ENCODE data around the gene GTF3C1.
"Not testable (repeated sequence)": the region's sequence is repeated elsewhere in the genome, so short reads cannot be mapped to it uniquely, and the experiment has no call there.

The GTF3C1 gene

DNA sequence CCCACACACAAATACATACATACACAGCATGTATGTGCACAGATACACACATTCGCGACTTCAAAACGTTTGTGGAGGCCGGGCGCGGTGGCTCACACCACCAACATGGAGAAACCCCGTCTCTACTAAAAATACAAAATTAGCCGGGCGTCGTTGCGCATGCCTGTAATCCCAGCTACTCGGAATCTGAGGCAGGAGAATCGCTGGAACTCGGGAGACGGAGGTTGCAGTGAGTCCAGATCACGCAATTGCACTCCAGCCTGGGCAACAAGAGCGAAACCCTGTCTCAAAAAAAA, 92.2 kb downstream of the GTF3C1 start:
- peaks cover 19% of the 10 kb centered on the region for H3K36me3 ChIP-seq (ENCODE audit: control insufficient read depth, insufficient read depth, low read length)
- not testable (repeated sequence) for H3K4me1 ChIP-seq (ENCODE audit: control insufficient read depth, insufficient read depth, low read length); H3K4me3 ChIP-seq (ENCODE audit: low read depth, low read length); H3K9me3 ChIP-seq (ENCODE audit: control insufficient read depth, insufficient read depth, low read length); H3K9ac ChIP-seq (ENCODE audit: low read depth, low read length); H3K27me3 ChIP-seq (ENCODE audit: control insufficient read depth, insufficient read depth, low read length)

DNA sequence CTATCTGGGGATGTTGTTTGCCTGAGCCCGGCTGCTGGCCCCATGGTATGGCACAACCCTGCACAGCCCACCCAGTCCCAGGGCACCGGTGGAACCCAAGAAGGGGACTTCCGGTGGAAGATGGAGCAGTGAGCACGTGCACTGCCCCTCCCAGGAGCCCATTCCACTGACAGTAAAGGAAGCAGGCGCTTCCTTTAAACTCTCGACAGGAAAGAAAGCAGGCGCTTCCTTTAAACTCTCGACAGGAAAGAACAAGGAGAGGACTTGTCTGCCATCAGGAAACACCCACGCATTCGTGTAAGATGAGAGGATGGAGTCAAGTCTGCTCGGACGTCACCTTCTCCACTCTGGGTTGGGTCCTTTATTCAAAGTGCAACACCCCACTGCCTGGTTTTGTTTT, 94.0 kb downstream of the GTF3C1 start:
- H3K4me3 ChIP-seq (ENCODE audit: low read depth, low read length), result no peak overlapping the region
- peaks cover 3% of the 10 kb centered on the region for H3K36me3 ChIP-seq (ENCODE audit: control insufficient read depth, insufficient read depth, low read length)
- H3K9ac ChIP-seq (ENCODE audit: low read depth, low read length), result no peak overlapping the region
- H3K9me3 ChIP-seq (ENCODE audit: control insufficient read depth, insufficient read depth, low read length), result no peaks in the 10 kb centered on the region
- H3K27me3 ChIP-seq (ENCODE audit: control insufficient read depth, insufficient read depth, low read length), result no peaks in the 10 kb centered on the region
- no peaks in the 10 kb centered on the region for H3K4me1 ChIP-seq (ENCODE audit: control insufficient read depth, insufficient read depth, low read length)

DNA sequence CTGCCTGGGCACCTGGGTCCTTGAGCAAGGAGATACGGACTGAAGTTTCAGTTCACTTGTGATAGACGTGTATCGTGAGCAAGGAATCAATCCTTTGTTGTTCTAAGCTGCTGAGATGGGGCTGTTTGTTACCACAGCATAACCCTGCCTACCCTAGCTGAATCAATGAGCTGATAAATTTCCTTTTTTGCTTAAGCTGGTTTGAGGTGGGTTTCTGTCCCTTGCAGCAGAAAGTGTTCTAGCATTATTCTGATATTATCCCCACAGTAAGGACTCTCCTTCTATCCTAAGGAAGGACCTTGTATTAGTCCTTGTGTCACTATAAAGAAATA, 96.3 kb downstream of the GTF3C1 start:
- H3K9ac ChIP-seq (ENCODE audit: low read depth, low read length), result no peak overlapping the region
- no peak overlapping the region for H3K4me3 ChIP-seq (ENCODE audit: low read depth, low read length)
- no peaks in the 10 kb centered on the region for H3K4me1 ChIP-seq (ENCODE audit: control insufficient read depth, insufficient read depth, low read length)
- no peaks in the 10 kb centered on the region for H3K9me3 ChIP-seq (ENCODE audit: control insufficient read depth, insufficient read depth, low read length)
- H3K36me3 ChIP-seq (ENCODE audit: control insufficient read depth, insufficient read depth, low read length), result no peaks in the 10 kb centered on the region
- no peaks in the 10 kb centered on the region for H3K27me3 ChIP-seq (ENCODE audit: control insufficient read depth, insufficient read depth, low read length)

GRCh38 chr16:27452569-27453493, 96.9 kb downstream of the GTF3C1 start:
- H3K27me3 ChIP-seq (ENCODE audit: control insufficient read depth, insufficient read depth, low read length), result no peaks in the 10 kb centered on the region
- H3K4me3 ChIP-seq (ENCODE audit: low read depth, low read length), result no peak overlapping the region

DNA sequence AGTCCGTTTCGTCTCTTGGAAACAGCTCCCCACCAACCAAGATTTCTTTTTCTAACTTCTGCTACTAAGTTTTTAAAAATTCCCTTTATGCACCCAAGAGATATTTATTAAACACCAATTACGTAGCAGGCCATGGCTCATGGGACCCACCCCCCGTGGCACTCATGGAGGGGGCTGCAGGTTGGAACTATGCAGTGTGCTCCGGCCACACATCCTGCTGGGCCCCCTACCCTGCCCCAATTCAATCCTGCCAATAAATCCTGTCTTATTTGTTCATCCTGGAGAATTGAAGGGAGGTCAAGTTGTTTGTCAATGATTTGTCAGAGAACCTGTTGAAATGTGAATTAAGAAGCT, 99.5 kb downstream of the GTF3C1 start:
- Histone ChIP-seq H3K4me3 (ENCODE audit: low read depth, low read length) (no peak overlapping the region), H3K27me3 (ENCODE audit: control insufficient read depth, insufficient read depth, low read length) (no peaks in the 10 kb centered on the region), H3K9ac (ENCODE audit: low read depth, low read length) (no peak overlapping the region), H3K9me3 (ENCODE audit: control insufficient read depth, insufficient read depth, low read length) (no peaks in the 10 kb centered on the region), H3K4me1 (ENCODE audit: control insufficient read depth, insufficient read depth, low read length) (no peaks in the 10 kb centered on the region), H3K36me3 (ENCODE audit: control insufficient read depth, insufficient read depth, low read length) (no peaks in the 10 kb centered on the region)

More at GRCh38 chr16:27452569-27453493, 96.9 kb downstream of the GTF3C1 start:
- no peak overlapping the region for H3K9ac ChIP-seq (ENCODE audit: low read depth, low read length)
- no peaks in the 10 kb centered on the region for H3K9me3 ChIP-seq (ENCODE audit: control insufficient read depth, insufficient read depth, low read length)
- H3K4me1 ChIP-seq (ENCODE audit: control insufficient read depth, insufficient read depth, low read length), result no peaks in the 10 kb centered on the region
- H3K36me3 ChIP-seq (ENCODE audit: control insufficient read depth, insufficient read depth, low read length), result no peaks in the 10 kb centered on the region

GRCh38 chr16:27449434-27450195, 100.1 kb downstream of the GTF3C1 start:
- Histone ChIP-seq H3K36me3 (ENCODE audit: control insufficient read depth, insufficient read depth, low read length) (no peaks in the 10 kb centered on the region), H3K27me3 (ENCODE audit: control insufficient read depth, insufficient read depth, low read length) (no peaks in the 10 kb centered on the region), H3K9me3 (ENCODE audit: control insufficient read depth, insufficient read depth, low read length) (peaks cover 4% of the 10 kb centered on the region), H3K4me3 (ENCODE audit: low read depth, low read length) (no peak overlapping the region), H3K4me1 (ENCODE audit: control insufficient read depth, insufficient read depth, low read length) (no peaks in the 10 kb centered on the region), H3K9ac (ENCODE audit: low read depth, low read length) (no peak overlapping the region)

DNA sequence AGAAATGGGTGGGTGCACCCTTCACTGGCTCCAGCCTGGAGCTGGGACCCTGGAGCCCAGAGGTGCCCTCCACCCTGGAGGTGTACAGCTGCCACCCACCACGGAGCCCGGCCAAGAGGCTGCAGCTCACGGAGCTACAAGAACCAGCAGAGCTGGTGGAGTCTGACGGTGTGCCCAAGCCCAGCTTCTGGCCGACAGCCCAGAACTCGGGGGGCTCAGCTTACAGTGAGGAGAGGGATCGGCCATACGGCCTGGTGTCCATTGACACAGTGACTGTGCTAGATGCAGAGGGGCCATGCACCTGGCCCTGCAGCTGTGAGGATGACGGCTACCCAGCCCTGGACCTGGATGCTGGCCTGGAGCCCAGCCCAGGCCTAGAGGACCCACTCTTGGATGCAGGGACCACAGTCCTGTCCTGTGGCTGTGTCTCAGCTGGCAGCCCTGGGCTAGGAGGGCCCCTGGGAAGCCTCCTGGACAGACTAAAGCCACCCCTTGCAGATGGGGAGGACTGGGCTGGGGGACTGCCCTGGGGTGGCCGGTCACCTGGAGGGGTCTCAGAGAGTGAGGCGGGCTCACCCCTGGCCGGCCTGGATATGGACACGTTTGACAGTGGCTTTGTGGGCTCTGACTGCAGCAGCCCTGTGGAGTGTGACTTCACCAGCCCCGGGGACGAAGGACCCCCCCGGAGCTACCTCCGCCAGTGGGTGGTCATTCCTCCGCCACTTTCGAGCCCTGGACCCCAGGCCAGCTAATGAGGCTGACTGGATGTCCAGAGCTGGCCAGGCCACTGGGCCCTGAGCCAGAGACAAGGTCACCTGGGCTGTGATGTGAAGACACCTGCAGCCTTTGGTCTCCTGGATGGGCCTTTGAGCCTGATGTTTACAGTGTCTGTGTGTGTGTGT, 100.9 kb downstream of the GTF3C1 start:
- H3K4me1 ChIP-seq (ENCODE audit: control insufficient read depth, insufficient read depth, low read length), result no peaks in the 10 kb centered on the region
- no peaks in the 10 kb centered on the region for H3K27me3 ChIP-seq (ENCODE audit: control insufficient read depth, insufficient read depth, low read length)
- H3K9me3 ChIP-seq (ENCODE audit: control insufficient read depth, insufficient read depth, low read length), result peaks cover 11% of the 10 kb centered on the region
- H3K9ac ChIP-seq (ENCODE audit: low read depth, low read length), result no peak overlapping the region
- H3K4me3 ChIP-seq (ENCODE audit: low read depth, low read length), result no peak overlapping the region
- H3K36me3 ChIP-seq (ENCODE audit: control insufficient read depth, insufficient read depth, low read length), result no peaks in the 10 kb centered on the region

- H3K9me3 ChIP-seq (ENCODE audit: control insufficient read depth, insufficient read depth, low read length), result peaks cover 11% of the 10 kb centered on the region
- no peaks in the 10 kb centered on the region for H3K27me3 ChIP-seq (ENCODE audit: control insufficient read depth, insufficient read depth, low read length)
- no peaks in the 10 kb centered on the region for H3K4me1 ChIP-seq (ENCODE audit: control insufficient read depth, insufficient read depth, low read length)
- no peak overlapping the region for H3K4me3 ChIP-seq (ENCODE audit: low read depth, low read length)
- no peak overlapping the region for H3K9ac ChIP-seq (ENCODE audit: low read depth, low read length)
- no peaks in the 10 kb centered on the region for H3K36me3 ChIP-seq (ENCODE audit: control insufficient read depth, insufficient read depth, low read length)
These were observed 102.4 kb downstream of the GTF3C1 start for GRCh38 chr16:27447301-27447700.

DNA sequence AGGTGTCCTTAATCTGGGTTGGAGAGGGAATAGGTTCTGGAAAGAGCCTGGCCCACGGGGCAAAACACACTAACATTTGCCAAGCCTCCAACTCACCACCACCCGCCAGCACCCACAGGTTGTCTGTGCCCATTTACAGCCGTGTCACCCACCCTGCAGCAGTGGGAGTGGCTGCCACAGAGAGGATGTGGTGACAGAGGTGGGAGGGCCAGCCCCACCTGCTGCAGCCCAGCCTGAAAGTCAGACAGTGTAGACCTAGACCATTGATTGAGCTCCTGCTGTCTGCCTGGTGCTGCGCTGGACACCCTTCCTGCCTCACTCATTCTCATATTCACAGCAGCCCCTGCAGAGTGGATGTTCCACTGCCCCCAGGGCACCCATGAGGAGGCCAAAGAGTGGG, 103.0 kb downstream of the GTF3C1 start:
- no peaks in the 10 kb centered on the region for H3K36me3 ChIP-seq (ENCODE audit: control insufficient read depth, insufficient read depth, low read length)
- no peaks in the 10 kb centered on the region for H3K27me3 ChIP-seq (ENCODE audit: control insufficient read depth, insufficient read depth, low read length)
- H3K4me3 ChIP-seq (ENCODE audit: low read depth, low read length), result no peak overlapping the region
- H3K9ac ChIP-seq (ENCODE audit: low read depth, low read length), result no peak overlapping the region
- no peaks in the 10 kb centered on the region for H3K4me1 ChIP-seq (ENCODE audit: control insufficient read depth, insufficient read depth, low read length)
- peaks cover 11% of the 10 kb centered on the region for H3K9me3 ChIP-seq (ENCODE audit: control insufficient read depth, insufficient read depth, low read length)

GRCh38 chr16:27445502-27446175, 104.1 kb downstream of the GTF3C1 start:
- Histone ChIP-seq H3K9me3 (ENCODE audit: control insufficient read depth, insufficient read depth, low read length) (peaks cover 11% of the 10 kb centered on the region), H3K9ac (ENCODE audit: low read depth, low read length) (no peak overlapping the region), H3K4me3 (ENCODE audit: low read depth, low read length) (no peak overlapping the region), H3K36me3 (ENCODE audit: control insufficient read depth, insufficient read depth, low read length) (no peaks in the 10 kb centered on the region), H3K27me3 (ENCODE audit: control insufficient read depth, insufficient read depth, low read length) (no peaks in the 10 kb centered on the region), H3K4me1 (ENCODE audit: control insufficient read depth, insufficient read depth, low read length) (no peaks in the 10 kb centered on the region)

GRCh38 chr16:27444470-27444869, 105.2 kb downstream of the GTF3C1 start:
- H3K4me1 ChIP-seq (ENCODE audit: control insufficient read depth, insufficient read depth, low read length), result no peaks in the 10 kb centered on the region
- no peak overlapping the region for H3K9ac ChIP-seq (ENCODE audit: low read depth, low read length)
- H3K4me3 ChIP-seq (ENCODE audit: low read depth, low read length), result no peak overlapping the region
- peaks cover 11% of the 10 kb centered on the region for H3K9me3 ChIP-seq (ENCODE audit: control insufficient read depth, insufficient read depth, low read length)
- no peaks in the 10 kb centered on the region for H3K36me3 ChIP-seq (ENCODE audit: control insufficient read depth, insufficient read depth, low read length)
- H3K27me3 ChIP-seq (ENCODE audit: control insufficient read depth, insufficient read depth, low read length), result no peaks in the 10 kb centered on the region

All from iPS-15b (cell line).